AML-193 (cell line): ENCODE data around the gene ITPKB.
A peak's percentile ranks its signal among the peaks of the same experiment; 100 is the strongest.
"Not testable (repeated sequence)": the region's sequence is repeated elsewhere in the genome, so short reads cannot be mapped to it uniquely, and the experiment has no call there.

ENCODE experiments used
- DNase-seq, 2 experiments: peaks; one replicate each; lab custom pipeline; 2025; lab: John Stamatoyannopoulos, UW

ITPKB gene

DNA sequence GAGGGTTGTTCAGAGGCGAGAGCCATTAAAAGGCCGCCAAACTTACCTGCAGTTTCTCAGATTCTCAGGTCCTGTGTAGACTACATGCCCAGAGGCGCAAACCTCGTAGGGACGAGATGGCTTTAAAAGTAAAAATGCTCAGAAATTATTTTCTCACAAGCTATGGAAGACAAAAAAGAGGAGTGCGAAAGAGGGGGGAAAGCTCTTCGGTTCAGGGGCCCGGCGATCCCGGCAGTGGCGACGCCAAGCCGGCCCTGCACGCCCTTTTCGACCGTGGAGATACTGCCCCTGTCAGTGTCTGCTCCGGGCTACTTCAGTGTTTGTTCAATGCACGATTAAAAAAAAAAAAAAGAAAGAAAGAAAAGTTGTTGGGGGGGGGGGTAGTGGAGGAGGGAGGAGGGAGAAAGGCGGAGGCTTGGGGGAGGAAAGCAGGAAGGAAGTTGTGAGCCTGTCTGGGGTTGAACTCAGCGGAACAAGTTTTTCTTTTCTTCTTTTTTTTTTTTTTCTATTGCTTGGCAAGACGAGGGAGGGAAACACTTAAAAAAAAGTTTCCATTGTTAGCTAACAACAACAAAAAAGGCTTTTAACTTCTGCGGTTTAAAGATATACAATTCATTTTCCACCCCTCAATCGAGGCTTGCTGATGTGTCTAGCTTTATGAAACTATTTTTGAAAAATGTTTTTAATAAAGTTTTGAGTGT is at the start of gene ITPKB:
Gene ITPKB (minus strand): TSS at position 288 of the 701 bp plus-strand sequence. CDS start 1,824 bp downstream, outside the sequence.
- peak; percentile 84 to 85 for DNase-seq

DNA sequence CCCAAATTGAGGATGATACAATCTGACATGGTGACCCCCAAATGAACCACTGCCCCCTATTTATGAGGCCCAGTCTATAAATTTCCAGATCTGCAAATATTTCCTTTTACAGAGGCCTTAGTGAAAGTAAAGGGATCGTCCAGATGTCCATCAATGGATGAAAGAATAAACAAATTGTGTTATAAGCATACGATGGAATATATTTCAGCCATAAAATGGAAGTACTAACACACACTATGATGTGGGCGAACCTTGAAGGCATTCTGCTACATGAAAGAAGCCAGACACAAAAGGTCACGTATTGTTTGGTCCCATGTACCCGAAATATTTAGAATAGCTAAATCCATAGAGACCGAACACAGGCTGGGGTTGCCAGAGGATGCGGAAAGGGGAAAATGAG is 48.6 kb upstream of the ITPKB start:
- DNase-seq: no peak

DNA sequence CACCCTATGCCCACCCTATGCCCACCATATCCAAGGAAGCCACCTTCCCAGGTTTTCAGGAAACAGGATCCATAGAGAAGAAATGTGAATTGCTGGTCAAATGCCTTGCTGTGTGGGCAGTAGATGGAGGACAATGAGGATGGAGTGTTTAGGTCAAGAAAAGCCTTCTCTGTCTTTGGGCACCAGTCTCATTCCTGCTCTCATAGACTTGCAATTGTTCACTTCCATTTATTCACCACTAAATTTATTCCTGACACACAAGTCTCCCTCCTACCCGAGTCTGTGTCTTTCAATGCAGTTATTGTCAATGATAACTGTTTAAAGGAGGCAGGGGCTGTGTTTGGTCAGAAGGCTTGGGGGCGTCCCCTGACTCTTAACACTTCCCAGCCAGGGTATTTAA is 48.0 kb upstream of the ITPKB start:
- DNase-seq: no peak

DNA sequence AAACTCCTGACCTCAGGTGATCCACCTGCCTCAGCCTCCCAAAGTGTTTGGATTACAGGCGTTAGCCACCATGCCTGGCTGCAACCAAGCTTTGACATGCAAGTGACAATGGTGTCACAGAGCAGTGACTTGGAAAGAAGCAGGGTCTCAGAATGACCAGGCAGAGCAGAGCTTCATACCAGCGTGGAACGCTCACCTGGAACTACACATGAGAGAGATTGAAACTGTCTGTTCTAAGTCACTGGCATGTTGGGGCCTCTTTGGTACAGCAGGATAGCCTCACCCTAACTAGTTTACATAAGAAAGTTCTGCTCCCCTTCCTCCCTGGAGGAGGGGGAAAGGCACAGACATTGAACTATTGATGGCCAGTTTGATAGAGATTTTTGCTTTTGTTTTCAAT is 47.5 kb upstream of the ITPKB start:
- no peak for DNase-seq

DNA sequence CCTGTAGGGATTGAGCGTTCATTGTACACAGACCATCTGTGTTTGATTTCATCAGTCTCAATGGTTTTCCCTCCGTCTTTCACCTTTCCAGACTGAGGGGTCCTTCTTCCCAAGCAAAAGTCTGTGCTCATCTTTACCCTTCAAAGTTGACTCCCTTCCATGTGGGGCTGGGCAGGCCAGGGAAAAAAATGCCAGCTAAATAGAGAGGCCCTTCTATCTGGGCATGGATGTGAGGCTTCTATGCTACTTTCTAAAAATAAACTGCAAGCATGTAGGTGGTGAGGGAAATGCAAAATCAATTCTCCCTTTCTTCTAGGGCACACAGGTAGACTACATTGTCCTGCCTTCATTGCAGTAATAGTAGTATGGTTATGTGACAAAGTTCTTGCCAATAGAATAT is 46.7 kb upstream of the ITPKB start:
- no peak for DNase-seq

DNA sequence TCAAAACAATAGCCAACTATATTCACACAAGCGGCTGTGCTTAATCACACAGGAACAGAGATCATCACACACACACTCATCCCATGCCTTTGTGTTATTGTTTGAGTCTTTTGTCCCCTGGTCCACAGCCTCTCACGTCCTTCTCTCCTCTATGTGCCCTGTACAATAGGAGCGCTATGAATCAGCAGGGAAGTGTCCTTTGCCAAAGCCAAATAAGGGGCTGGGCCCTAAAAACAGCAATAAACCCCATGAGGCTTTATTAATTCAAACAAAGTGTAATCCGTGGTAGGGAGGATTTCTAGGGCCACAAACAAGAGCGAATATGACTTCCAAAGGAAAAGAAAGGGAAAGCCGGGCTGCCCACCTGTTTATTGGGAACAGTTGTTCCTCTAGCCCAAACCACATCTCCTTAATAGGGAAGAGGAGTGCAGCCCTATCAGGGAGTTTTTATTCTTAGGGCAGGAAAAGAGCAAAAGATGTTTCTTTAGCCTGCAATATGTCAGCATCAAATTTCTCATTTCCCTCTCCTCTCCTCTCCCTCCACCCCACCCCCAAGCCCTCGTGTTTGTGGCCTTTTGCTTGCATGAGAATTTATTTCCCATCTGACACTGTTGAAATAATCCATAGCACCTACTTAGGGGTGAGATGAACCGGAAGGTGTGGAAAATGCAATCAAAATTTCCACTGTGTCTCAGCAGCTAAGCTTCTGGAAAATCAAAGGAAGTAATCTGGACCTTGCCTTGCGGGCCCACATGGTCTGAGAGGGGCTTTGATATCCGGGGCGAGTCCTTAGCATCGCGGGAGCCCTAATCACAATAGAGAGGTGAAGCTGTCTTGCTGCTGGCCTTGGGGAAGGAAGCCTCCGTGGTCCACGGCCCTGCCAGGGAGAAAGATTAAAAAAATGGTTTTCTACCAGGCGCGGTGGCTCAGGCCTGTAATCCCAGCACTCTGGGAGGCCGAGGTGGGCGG is 45.3 kb upstream of the ITPKB start:
- no peak for DNase-seq

DNA sequence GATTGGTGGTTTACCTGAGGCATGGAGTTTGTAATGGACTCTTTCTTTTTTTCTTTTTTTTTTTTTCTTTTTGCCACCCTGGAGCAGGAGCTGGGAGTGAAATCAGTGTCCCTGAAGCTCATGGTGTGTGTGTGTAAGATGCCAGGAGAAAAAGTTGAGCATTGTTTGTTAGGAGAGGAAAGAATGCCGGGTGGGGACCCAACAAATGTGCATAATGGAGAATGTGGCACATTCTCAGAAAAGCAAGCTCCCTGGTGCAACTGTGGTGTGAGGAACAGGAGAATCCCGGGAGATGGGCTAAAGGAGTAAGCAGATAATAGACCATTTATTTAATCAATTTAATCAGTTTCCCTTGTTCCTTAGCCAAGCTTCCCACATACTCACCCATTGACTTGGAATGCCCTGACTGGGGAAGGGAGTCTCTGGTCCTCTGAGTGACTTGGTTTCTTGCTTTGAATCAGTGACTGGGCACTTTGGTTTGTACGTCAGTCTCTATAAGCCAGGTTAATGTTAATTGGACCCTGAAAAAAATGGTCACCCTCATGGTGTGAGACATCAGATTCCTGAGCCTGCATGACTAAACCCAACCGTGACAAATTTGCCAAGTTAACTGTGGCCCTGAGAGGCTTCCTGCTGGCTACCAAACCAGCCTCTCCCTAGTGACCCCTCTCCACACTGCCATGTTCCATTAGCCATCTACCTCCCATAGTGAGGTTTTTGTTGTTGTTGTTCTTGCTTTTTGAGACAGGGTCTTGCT is 43.9 kb upstream of the ITPKB start:
- DNase-seq: no peak

DNA sequence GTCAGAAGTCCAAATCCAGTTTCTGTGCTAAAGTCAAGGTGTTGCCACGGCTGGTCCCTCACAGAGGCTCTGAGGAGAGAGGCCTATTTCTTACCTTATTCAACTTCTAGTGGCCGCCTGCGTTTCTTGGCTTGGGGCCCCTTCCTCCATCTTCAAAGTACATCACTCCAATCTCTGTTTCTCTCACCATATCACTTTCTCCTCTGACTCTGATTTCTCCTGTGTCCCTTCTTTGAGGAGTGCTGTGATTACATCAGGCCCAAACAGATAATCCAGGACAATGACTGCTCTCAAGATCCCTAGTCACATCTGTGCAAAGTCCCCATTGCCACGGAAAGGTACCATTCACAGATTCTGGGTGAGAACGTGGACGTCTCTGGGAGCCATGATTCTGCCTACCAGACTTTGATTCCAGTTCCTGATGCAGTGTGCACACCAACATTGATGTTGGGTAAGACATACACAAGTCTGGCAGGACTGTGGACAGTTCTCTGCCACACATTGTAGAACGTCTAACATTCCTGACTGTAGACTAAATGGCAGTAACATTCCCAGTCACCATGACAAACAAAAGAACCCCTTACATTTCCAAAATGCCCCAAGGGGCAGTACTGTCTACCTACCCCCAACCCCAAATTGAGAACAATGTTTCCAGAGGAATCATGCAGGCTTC is 43.0 kb upstream of the ITPKB start:
- no peak for DNase-seq

DNA sequence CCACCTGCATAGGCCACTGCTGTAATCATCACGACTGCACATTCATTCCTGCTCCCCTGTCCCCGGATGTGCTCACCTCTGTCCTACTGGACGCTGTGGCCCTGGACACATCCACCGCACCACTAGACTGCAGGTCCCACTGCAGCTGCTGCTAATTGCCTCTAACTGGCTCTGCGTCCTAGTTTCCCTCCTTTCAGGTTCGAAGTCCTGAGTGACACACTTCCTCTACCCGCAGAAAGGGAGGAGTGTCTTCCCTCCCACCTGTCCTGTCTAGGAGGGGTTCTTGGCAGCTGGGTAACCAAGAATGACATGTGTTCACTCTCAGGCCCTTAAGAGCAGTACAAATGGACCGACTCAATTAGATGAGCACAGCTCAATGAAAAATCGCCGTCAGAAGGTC is 40.5 kb upstream of the ITPKB start:
- DNase-seq: no peak

DNA sequence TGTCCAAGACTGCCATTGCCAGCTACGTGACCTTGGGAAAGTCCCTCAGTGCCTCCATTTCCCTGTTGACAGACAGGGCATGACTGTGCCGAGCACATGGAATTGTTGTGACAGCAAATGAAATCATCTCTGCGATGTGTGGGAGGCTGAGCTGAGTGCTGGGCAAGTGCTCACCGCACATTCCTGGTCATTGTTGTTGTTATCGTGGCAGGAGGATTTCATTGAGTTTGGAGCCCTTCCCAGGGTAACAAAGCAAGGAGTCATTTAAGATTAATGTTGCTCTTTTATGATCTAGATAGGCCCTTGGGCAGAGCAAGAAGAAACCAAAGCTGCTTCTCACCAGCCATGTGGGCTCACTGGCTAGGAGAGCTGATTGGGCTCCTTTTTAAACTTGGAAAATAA is 39.6 kb upstream of the ITPKB start:
- no peak for DNase-seq

DNA sequence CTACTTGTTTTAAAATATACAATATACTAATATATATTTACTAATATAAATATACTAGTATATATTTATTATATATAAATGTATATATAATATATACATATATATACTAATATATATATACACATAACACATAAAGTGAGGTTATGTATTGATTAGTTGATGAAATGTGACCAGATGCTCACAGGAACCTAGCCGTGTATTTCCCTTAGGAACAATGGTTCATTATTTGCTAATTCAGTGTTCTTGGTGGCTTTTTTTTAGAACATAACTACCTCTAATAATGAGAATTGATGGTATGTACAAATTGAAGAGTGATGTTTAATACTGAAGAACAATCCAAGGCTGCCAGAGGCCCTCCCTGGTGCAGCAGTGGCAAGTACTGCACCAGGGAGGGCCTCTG is 37.9 kb upstream of the ITPKB start:
- no peak for DNase-seq

DNA sequence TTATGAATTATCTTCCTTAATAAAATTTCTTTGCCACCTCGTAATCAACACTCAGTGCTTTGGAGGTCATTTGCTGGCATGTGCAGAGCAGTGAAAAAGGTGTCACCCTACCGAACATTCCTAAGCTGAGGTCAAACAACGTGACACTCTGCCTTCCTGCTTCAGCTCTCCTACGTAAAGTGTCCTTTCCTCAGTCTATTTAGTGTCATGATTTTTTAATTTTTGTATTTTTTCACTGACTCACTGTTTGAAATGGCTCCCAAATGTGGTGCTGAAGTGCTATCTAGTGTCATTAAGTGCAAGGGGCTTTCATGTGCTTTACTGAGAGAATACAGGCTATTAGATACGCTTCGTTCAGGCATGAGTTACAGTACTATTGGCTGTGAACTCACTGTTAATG is 37.0 kb upstream of the ITPKB start:
- DNase-seq: no peak

DNA sequence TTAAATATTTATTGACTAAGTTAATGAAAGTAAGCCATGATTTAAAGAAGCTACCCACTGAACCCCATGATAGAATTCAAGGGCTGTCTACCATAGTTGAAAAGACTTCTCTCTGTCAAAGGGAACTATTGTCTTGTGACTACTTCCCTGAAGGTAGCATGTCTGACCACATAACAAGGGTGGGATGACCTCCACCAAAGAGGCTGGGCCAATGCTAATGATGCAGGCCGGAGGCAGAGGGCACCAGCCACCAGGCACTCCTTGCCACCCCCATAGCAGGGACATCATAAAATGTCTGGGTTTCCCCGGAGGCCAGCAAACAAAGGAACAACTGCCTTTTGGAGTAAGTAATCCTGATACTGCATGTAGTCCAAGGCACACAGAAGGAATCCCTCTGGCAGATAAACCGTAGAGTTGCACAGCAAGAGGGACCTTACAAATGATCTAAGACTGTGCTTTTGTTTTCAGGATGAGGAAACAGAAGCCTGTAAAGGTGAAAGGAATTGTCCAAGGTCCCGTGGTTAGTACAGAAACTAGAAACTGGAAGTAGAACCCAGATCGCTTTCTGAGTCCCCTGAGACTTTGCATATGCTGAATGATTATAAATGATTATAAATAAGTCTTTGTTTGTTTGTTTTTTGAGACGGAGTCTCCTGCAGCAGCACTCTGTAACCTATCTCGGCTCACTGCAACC is 33.5 kb upstream of the ITPKB start:
- no peak for DNase-seq

DNA sequence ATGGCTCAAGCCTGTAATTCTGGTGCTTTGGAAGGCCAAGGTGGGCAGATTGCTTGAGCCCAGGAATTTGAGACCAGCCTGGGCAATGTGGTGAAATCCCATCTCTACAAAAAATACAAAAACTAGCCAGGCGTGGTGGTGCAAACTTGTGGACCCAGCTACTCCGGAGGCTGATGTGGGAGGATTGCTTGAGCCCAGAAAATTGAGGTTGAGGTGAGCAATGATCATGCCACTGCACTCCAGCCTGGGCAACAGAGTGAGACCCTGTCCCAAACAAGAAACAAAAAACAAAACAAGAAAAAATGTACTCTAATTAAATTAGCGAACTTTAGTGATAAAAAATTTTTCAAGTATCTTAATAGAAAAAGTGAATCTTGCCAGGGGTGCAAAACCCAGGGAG is 28.1 kb upstream of the ITPKB start:
- DNase-seq: not testable (repeated sequence)

DNA sequence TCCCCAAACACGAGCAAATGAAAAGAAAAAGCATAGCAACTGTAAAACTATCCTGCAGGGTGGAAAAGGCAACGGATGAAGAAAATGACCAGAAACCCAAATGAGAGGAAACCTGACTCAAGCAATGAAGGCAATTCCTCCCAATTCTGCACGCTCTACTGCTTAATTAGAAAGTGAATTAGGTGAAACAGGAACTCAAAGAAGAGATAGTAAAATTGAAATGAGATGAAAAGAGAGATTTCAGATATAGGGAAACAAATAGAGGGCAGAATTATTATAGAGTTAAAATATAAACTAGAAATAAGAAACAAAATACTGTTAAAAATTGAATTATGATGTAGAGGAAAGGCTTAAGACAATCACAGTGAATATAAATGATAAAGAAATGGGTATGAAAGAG is 27.5 kb upstream of the ITPKB start:
- DNase-seq: no peak

DNA sequence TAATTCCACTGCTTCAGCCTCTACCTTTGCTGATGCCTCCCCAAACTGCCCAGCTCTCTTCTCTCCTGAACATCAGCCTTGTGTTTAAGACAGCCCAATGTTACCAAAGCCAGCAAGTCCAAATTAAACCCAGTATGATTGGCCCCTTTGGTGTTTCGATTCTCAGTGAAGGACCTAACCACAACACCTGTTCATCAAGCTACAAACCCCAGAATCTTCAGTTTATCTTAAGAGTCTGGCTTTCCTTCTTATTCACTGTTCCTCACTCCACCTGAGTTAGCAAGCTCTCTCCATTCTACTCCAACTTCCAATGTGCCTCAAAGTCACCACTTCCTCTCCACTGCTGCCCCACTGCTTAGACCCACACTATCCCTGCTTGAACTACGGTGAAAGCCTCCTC is 25.5 kb upstream of the ITPKB start:
- no peak for DNase-seq

DNA sequence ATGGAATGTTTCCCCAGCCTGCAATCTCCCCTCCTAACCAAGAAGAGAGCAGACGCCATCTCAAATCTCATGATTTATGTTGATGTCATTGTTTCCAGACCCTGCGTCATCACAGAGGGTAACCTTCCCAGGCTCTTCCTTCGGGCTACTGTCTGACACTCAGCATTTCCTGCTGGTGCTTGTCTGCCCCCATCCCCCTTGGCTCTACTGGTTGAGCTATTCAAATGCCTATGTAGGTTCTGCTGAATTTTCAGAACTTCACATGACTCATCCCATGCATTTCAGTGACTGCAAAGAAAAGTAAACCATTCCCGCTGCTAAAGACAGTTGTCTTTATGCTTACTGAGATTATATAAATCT is 24.8 kb upstream of the ITPKB start:
- DNase-seq: no peak

DNA sequence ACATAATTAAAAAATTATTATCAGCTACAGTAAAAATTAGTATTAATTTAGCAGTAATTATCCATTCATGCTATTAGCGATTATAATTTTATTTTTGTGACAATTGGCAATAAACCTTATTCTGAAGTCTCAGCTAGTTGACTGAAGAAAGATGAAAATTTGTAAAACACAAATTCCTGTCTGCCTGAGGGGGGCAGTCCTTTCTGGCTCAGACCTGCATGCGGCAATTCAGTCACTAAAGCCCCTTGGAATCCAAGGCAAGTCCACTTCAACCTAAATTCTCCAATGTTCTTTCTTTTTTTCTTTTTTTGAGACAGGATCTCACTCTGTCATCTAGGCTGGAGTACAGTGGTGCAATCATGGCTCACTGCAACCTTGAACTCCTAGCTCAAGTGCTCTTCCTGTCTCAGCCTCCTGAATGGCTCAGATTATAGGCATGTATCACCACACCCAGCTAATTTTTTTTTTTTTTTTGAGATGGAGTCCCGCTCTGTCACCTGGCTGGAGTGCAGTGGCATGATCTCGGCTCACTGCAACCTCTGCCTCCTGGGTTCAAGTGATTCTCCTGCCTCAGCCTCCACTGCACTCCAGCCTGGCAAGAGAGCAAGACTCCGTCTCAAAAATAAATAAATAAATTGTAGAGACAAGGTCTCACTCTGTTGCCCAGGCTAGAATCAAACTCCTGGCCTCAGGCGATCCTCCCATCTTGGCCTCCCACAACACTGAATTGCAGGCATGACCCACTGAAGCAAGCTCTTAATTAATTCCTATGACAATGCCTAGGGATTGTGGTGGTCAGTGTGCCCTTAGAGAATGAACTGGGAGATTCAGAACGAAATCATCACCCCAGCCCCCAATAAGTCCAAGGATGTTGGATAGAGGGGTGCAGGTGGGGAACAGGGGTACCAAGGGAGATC is 24.2 kb upstream of the ITPKB start:
- DNase-seq: no peak

DNA sequence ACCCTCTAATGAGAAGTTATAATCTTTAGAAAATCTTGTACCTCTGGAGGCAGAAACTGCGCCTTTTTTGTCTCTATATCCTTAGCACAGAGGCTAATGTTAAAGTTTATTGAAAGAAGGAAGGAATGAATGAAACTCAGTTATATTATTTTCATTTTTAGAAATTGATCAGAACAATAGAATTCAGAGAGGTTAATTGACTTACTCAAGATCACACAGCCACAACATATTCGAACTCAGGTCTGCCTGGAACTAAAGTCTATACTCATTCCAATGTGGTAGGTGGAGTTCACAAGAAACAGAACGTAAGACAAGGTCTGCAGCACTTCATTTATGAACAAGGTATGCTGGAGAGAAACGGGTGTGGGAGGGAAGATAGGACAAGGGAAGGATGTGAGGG is 23.0 kb upstream of the ITPKB start:
- DNase-seq: no peak

DNA sequence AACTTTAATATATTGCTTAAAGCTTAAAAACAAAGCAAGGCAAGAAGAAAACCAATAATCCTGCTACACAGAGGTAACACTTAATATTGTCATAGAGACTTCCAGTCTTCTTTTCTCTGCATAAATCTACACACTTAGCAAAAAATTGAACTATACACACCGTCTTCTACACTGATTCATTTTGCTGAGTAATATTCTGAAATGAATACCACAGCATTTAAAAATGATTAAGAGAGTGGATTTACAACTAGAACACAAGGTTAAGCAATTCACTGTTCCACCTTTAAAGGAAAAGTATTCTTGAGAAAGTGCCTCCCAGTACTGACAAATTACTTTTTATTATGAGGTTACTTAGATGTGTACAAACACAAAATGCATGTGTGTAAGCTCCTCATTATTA is 22.2 kb upstream of the ITPKB start:
- DNase-seq: no peak
